Measurements from ENCODE around the gene ATP9B. TPM values are rescaled to one million over a fixed set of nuclear protein-coding genes. Genes with fewer than 3 reads are reported as not detected.

The ATP9B gene
- total RNA-seq, 1 donor from 2014 or later = 30.2 TPM

- intact Hi-C loops (cut with micrococcal nuclease) = loop anchor here (1.0 to 10.0 kb wide), 4 partner anchors 15 to 561 kb away; partner anchors contain the start of genes CTDP1 and SLC66A2
Measured at GRCh38 chr18:79393635-79394533, 324.7 kb downstream of the ATP9B start.

DNA sequence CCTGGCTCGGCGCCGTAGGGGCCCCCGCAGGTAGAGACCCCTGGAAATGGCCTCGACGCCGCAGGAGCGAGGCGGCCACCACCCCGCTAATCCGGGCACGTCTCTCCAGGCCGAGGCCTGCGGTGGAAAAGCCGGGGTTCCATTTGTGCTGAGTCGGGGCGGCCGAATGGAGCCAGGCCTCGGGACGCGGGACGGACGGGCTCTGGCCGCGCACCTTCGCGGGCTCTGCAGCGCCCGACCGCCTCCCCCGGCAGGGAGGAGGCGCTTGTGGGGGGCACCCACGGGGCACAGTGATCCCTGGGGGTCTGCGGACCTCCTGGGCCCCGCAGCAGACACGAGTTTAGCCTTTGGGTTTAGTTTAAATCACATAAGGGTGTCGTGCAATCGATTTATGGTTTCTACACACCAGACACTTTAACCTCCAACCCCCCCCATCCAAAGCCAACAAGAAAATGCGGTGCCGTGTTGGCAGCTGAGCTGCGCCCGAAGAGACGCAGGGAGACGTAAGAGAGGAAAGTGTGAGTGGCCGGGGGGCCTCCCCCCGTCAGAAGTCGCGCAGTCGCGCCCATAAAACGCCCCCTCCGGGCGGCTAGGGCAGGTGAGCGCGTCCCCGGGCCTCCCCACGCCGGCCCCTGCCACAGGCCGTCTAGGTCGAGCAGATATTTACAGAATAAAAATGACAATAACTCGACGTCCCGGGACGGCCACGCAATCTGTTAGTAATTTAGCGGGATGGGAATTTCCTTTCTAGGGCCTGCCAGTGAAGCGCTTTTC lies 325.5 kb downstream of the ATP9B start:
- intact Hi-C loops (cut with micrococcal nuclease) = loop anchor here (1.0 to 10.0 kb wide), 5 partner anchors 15 to 593 kb away; partner anchors contain the start of genes ATP9B, SLC66A2 and TXNL4A

DNA sequence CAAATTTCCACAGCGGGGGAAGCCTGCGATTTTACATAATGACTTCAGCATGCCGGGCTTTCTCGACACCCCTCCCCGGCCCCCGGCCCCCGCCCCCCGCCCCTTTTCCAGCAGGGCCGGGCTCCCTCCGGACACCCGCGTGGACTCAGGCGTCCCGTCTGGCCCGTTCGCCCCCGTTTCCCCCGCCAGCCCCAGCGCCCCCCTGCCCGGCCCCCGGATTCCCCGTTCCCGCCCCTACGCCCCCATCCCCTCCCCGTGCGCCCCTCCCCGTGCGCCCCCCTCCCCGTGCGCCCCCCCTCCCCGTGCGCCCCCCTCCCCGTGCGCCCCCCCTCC lies 326.1 kb downstream of the ATP9B start:
- intact Hi-C loops (cut with micrococcal nuclease) = loop anchor here (5.0 to 10.0 kb wide), 3 partner anchors 328 to 592 kb away; partner anchors contain the start of genes ATP9B, SLC66A2 and TXNL4A

DNA sequence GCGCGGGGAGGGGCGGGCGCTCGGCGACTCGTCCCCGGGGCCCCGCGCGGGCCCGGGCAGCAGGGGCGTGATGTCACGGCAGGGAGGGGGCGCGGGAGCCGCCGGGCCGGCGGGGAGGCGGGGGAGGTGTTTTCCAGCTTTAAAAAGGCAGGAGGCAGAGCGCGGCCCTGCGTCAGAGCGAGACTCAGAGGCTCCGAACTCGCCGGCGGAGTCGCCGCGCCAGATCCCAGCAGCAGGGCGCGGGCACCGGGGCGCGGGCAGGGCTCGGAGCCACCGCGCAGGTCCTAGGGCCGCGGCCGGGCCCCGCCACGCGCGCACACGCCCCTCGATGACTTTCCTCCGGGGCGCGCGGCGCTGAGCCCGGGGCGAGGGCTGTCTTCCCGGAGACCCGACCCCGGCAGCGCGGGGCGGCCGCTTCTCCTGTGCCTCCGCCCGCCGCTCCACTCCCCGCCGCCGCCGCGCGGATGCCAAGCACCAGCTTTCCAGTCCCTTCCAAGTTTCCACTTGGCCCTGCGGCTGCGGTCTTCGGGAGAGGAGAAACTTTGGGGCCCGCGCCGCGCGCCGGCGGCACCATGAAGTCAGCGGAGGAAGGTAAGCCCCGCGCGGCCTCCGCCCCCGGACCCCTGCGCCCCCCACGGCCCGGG lies 326.7 kb downstream of the ATP9B start, which contains the start of gene NFATC1:
NFATC1 (plus strand) TSS at position 170 of the 644 bp plus-strand sequence; CDS start at position 465, 295 bp downstream.
- intact Hi-C loops (cut with micrococcal nuclease) = loop anchor here (5.0 to 10.0 kb wide), 3 partner anchors 329 to 591 kb away; partner anchors contain the start of genes ATP9B, SLC66A2 and TXNL4A

DNA sequence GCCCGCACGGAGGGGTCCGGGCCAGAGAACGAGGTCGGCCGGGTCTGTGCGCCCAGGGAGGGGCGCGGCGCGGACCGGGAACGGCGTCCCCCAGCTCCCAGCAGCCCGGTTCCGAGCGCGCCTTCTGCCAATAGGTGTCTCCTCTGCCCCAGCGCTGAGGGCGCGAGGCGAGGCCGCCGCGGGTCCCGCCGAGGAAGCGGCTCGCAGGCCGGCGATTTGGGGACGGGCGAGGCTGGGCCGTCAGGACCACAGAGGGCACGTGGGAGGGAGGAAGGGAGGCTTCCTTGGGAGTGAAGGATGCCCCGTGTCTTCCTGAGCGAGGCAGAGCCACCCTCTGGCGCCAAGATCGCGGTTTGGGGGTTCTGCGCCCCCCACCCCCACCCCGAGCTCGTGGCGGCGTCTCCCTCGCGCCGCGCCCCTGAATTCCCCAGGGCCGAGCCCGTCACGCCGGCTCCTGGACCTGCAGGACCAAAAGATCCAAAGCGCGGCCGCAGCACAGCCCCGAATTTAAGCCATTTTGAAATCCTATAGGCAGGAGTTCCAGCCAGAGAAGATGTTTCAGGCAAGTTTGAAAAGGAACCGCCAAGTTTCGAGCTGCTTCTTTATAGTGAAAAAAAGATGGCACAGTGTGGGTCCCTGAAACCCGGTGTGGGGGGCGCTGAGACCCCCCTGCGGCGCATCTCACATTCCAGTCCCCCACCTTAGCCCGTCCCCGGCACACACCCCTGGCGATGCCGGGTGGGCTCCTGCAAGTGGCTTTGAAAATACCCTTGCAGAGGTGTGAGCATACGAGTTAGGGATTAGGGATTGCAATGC lies 327.4 kb downstream of the ATP9B start:
- intact Hi-C loops (cut with micrococcal nuclease) = loop anchor here (5.0 to 10.0 kb wide), 3 partner anchors 329 to 591 kb away; partner anchors contain the start of genes ATP9B, SLC66A2 and TXNL4A

- intact Hi-C loops (cut with micrococcal nuclease) = loop anchor here (5.0 to 10.0 kb wide), 3 partner anchors 330 to 590 kb away; partner anchors contain the start of genes ATP9B, SLC66A2 and TXNL4A
Measured at GRCh38 chr18:79397247-79397829, 328.1 kb downstream of the ATP9B start.

- intact Hi-C loops (cut with micrococcal nuclease) = loop anchor here (5.0 to 10.0 kb wide), 3 partner anchors 331 to 589 kb away; partner anchors contain the start of genes ATP9B, SLC66A2 and TXNL4A
Measured at GRCh38 chr18:79397830-79398761, 328.9 kb downstream of the ATP9B start.

DNA sequence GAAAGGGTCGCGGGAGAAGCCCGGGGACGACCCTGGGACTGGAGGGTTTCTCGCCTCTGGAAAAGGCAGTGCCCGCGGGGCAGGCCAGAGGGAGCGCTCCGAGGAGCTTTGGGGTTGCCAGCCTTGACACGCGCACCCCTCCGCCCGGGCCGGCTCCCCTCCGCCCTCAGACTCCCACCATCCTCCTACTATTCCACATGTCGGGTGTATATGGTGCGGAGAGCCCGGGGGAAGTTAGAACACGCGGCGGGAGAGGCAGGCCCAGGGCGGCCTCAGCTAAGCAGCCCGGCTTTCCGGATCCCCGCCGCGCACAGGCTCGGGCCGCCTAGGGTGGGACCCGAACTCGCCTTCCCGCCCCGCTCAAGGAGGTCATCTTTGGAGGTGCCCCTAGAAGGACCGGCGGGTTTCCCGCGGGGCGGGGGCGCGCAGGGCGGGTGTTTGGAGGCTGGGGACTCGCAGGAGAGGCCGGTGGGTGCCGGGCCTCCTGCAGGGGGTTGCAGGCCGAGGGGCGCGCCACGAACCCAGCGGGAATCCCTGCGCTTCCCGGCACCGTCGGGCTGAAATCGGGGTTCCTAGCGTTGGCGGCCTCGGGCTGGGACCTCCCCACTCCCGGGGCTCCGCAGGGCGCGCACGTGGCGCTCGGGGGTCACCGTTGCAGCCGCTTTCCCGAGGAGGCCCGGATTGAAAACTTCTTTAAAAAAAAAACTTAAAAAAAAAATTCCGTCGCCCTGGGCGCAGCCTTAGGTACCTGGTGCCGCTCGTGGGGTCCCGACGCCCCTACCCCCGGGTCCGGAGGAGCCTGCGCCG lies 330.3 kb downstream of the ATP9B start:
- intact Hi-C loops (cut with micrococcal nuclease) = loop anchor here (5.0 to 10.0 kb wide), 4 partner anchors 332 to 633 kb away; partner anchors contain the start of genes ATP9B, RBFA, SLC66A2 and TXNL4A

DNA sequence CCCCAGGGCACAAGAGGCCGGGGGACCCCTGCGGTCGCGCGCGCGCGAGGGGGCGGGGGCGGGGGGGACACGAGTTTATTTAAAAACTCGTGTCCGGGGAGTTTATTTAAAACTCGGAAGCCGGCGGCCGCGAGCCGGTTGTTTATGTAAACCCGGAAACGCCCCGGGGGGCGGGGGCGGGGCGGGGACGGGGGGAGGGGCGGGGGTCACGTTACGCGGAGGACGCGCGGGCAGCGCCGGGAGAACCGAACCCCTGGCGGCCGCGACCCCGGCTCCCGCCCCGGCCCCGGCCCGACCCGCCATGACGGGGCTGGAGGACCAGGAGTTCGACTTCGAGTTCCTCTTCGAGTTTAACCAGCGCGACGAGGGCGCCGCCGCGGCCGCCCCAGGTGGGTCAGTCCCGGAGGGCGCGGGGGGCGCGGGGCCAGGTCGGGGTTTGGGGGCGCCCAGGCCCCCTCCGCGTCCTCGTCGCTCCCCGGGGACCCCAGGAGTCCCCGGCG lies 330.9 kb downstream of the ATP9B start:
- intact Hi-C loops (cut with micrococcal nuclease) = loop anchor here (5.0 kb wide), 1 partner anchor 632 kb away; the partner anchor contains the start of gene RBFA

GRCh38 chr18:79400591-79401381 lies 331.6 kb downstream of the ATP9B start:
- intact Hi-C loops (cut with micrococcal nuclease) = loop anchor here (5.0 kb wide), 1 partner anchor 632 kb away; the partner anchor contains the start of gene RBFA

DNA sequence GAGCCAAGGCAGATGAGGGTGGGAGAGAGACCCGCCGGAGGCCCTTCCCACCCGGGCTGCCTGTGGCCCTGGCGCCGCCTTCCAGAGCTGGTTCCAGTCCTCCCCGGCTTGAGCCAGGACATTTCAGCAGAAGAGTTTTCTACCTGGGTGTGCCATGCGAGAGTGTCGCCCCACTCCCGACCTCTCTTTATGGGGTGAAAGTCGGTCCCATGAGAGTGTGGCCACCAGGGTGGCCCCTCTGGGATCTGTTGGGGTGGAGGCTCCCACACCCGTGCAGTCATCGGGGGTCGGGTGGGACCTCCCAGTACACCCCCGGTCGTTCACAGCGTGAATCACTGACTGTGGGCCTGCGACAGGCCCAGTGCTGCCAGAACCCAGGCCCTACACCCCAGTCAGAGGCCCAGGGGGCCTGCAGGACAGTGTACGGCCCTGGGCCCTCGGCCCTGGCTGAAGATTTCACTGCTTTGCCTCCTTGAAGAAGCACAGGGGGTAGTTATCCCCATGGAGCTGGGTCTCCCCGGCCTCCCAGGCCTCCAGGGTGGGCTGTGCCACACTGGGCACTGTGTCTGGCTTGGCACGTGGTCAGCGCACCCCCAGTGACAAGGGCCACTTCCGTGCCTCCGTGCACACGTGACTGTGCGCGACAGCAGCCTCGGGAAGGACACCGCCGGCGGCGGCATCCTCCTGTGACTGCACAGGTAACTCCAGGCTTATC lies 332.5 kb downstream of the ATP9B start:
- intact Hi-C loops (cut with micrococcal nuclease) = loop anchor here (2.0 to 5.0 kb wide), 2 partner anchors 121 to 631 kb away; partner anchors contain the start of gene RBFA

GRCh38 chr18:79402209-79402576 lies 333.0 kb downstream of the ATP9B start:
- intact Hi-C loops (cut with micrococcal nuclease) = loop anchor here (2.0 to 5.0 kb wide), 2 partner anchors 121 to 630 kb away; partner anchors contain the start of gene RBFA

DNA sequence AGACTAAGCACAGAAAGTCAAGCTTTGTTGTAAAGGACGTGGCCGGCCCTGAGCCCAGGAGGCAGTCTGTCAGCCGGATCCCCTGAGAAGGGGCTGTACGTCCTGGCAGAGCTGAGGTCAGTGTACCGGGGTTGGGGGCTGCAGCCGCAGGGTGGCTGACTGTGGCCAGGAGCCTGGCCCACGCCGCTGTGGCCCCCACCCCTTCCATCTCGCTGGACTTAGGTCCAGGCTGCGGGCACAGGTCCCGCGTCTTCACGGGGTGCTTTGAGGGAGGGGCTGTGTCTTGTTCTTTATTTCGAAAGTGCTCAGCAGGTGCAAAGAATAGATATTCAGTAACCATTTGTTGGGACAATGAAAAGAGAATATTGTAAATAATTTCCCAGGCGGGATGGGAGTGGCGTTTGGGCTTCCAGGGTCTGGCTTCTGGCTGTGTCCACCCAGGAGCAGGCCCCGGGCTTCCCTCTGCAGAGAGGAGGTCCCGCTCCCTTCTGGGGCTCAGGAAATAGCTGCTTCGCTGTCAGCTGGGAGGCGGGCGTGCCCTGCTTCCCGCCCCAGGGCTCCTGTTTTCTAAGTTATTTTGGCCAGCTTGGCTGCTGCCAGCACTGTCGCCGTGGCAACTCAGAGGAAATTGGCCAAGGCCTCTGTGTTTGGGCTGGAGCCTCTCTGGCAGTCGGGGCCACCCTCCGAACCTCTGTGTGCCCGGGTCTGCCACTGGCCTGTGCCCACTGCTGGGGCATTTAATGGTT lies 334.0 kb downstream of the ATP9B start:
- intact Hi-C loops (cut with micrococcal nuclease) = loop anchor here (2.0 to 5.0 kb wide), 2 partner anchors 120 to 629 kb away; partner anchors contain the start of gene RBFA

DNA sequence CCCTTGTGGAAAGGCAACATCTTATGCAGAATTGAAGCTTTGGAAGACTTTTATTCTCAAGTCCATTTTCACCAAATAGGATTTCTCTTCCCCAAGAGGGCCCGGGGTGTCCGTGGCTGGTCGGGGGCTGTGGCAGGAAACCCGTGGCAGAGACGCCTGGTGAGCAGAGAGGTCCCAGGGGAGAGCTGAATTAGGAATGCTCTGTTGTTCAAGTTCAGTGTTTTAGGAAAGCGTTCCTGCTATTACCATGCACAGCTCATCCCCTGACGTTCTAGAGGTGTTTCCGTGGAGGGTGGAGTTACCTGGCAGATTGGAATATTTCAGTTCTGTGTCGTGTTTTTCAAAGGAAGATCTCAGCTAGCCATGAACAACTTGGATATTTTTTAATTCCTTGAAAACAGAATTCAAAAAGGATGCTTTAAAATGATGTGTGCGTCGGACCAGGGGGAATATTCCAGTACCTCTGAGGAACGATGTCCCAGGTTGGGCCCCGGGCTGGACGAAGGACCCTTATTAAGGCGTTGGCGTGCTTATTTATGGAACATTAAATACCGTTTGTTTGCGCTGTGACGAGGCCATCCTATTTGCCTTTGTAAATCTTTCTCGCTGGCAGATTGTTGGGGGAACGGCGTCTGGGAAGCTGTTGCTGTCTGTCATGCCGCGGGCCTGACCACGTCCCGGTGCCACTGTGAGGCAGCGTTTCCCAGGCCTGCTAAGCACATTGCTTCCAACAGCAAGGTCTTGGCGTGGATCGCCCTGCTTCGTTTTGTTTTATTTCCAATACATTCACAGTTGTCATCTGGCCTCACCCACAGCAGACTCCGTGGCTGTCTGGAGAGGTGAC lies 334.8 kb downstream of the ATP9B start:
- intact Hi-C loops (cut with micrococcal nuclease) = loop anchor here (2.0 to 5.0 kb wide), 2 partner anchors 119 to 628 kb away; partner anchors contain the start of gene RBFA

Data from T-helper 2 cell treated with Interferon-gamma antibody and Interleukin-4, amounts not matched to agents 100 ng/mL and 5 ng/mL, for 36 hours (primary cell).